Stimulated activated CD4-positive, alpha-beta T cell treated with anti-CD3 and anti-CD28 coated beads, Interleukin-4, amount 100 ng/mL, for 1 hour (primary cell): ENCODE measurements around the gene CLDND1.

Source experiments
- DNase-seq: peaks from one replicate; pipeline ENCODE4 v3.0.0-alpha.2; 2020

CLDND1 gene

GRCh38 chr3:98551236-98551635 is 28.5 kb upstream of the CLDND1 start:
- DNase-seq = no peak

DNA sequence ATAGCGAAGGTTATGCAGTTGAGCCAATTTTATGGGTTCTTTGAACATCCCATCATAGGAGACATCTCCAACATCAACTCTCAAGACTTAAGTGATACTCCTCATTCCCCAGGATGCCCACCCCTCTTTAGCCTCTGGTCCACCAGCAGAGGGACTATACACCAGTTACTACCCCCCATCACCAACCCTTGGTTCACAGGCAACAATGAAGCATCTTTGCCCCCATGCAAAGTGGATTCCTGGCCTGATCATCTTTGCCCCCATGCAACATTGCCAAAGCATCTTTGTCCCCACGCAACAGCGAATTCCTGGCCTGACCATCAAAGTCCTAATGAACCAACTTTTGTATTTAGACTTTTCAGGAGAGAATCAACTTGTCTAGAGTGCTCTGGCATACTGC is 28.1 kb upstream of the CLDND1 start:
- no peak for DNase-seq

GRCh38 chr3:98548544-98548943 is 25.8 kb upstream of the CLDND1 start:
- no peak for DNase-seq

DNA sequence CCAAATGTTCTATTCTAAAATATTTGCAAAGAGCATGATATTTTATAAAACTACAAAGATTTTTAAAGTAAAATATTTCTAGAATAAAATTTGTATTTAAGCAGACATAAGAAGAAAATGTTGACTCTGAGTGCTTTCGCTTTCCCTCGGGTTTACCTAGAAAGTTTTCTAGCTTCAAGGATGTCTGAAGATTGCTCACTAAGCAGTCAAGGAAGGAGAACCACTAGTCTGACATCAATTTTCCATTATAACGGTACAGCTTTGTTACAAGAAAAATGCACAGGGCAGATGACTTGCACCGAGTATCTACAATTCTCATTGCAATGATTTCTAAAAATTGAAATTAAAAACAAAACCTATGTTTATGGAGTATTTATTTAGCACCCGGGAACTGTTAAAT is 23.2 kb upstream of the CLDND1 start:
- DNase-seq = no peak

- DNase-seq = no peak
Measured at GRCh38 chr3:98542623-98543022, 19.9 kb upstream of the CLDND1 start.

DNA sequence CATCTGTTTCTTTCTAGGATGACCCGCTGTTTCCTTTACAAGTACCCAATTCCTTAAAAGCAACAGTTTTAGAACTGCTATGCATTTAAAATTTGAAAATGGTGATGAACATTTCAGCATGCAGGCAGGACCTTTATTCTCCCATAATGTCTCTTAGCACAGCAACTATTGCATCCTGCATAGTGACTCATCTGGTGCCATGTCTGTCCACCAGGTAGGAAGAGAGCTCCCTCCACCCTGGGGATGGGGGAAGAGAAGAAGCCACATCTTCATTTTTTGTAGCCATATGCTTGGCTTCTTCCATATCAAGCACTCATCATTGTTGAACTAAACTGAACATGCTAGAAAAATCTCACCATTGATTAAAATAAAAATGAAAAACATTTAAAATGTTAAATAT is 19.0 kb upstream of the CLDND1 start:
- DNase-seq = no peak

DNA sequence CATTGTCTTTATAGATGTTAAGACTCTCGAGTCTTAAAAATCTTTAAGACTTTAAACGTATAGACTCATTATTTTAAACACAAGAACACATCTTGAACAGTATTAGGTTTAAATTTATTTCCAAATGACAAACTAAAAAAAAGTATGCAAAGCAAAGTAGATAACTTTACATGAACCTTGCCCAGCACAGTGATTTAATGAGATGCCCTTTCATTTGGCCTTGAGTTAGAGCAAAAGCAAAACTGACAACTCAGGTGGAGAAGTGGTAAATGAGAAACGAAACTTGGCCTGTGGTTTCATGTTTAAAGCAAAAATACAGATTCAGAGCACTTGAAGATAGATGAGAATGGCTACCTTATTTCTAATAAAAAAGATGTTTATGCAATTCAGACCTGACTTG is 17.6 kb upstream of the CLDND1 start:
- DNase-seq = no peak

DNA sequence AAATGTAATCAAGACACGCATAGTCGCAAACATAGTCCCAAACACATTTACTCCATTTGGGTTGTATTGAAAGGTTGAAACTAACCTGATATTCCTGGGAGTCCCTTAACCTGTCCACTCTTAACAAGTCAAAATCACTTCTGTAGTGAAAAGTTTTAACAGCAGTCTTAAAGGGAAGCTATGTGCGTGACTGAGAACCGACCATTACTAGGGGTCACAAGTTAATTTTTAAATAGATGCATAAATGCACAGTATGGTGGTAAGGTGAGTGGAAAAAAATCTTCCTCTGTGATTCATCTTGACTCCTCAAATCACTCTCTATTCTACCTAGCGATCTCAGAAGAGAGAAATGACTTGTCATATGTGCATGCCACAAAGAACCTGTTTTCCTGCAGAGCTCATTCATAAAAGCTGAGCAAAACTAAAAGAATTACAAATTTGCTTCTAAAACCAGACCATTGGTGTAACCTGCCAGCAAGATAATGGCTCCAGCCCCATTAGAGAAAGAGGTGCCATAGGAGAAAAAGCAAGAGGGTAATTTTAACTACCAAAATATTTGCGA is 13.8 kb upstream of the CLDND1 start:
- no peak for DNase-seq

DNA sequence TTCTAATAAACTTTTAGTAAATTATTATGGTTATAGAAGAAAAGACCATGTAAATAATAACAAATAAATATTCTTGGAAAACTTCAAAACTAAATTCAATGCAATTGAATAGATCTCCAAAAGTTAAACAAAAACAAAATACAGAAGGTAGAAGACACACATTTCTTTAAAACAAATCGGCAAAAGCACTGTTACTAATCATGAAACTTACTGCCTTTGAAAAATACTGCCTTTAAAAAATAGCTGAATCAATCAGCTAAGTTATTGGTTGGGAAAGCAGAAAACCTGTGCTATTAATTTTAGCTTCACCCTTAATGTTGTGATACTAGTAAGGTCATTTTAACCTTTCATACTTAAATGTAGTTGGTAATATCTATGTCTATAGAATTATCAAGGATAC is 12.0 kb upstream of the CLDND1 start:
- DNase-seq = no peak

DNA sequence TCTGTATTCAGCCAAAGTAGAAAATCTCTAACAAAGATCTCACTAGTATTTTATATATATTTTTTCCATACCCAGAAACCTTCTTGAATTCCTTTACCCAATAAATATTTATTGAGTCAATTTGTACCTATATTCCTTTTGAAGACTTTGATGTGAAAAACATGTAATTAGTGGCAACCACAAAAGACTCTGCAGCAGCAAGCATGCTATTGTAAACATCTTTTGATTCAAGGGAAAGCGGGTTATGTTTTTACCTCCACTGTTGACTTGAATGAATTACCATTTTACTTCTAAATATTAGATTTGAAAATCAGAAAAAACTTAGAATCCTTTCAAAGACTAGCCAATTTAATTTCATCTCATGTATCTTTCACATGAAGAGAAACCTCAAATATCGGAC is 11.5 kb upstream of the CLDND1 start:
- no peak for DNase-seq

DNA sequence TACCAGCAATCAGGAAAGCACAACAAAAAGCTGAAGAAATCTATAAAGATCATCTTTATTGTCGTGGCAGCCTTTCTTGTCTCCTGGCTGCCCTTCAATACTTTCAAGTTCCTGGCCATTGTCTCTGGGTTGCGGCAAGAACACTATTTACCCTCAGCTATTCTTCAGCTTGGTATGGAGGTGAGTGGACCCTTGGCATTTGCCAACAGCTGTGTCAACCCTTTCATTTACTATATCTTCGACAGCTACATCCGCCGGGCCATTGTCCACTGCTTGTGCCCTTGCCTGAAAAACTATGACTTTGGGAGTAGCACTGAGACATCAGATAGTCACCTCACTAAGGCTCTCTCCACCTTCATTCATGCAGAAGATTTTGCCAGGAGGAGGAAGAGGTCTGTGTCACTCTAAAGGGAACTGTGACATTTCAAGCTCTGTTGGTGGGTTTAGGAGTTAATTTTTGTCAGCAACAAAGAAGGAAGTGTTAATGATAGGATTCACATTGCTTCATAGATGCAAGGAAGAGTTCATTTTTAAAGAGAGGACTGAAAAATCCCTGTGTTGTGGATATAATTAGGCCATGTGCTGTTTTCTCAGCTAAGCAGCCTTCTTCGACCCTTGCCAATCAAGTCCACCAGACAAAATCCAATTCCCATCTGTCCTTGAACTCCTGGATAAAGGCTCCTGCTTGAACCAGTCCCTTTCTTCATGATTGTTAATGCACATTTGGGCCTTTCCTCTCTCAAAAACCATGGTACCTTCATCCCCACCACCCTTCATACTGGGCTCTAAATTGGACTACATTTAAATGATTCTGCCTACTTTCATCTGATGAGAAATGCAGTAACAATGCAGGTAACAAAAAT is 10.2 kb upstream of the CLDND1 start:
- no peak for DNase-seq

- DNase-seq = no peak
Measured at GRCh38 chr3:98532275-98532637, 9.6 kb upstream of the CLDND1 start.

GRCh38 chr3:98531622-98532274 is 9.0 kb upstream of the CLDND1 start, which contains the start of gene GPR15:
TSS of gene GPR15 (plus strand) at chr3:98531978. CDS start at chr3:98532034, 56 bp downstream.
- no peak for DNase-seq

DNA sequence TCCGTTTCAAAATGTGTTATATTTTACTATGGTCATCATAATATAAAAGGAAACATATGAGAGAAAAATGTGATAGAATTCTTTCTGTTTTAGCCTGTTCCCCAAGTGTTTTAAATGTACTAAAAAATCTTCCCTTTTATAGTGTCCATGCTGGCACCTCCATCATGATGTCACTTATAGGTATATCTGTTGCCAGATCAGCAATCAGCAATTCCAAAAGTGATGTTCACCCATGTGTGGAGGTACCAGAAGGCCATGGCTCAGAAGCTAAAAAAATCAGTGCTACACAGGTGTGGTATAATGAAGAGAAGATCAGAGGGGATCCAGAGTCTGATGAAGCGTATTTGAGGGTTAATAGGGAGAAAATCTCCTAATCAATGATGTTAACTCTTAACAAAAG is 8.0 kb upstream of the CLDND1 start:
- no peak for DNase-seq

- DNase-seq = no peak
Measured at GRCh38 chr3:98529856-98530459, 7.3 kb upstream of the CLDND1 start.

DNA sequence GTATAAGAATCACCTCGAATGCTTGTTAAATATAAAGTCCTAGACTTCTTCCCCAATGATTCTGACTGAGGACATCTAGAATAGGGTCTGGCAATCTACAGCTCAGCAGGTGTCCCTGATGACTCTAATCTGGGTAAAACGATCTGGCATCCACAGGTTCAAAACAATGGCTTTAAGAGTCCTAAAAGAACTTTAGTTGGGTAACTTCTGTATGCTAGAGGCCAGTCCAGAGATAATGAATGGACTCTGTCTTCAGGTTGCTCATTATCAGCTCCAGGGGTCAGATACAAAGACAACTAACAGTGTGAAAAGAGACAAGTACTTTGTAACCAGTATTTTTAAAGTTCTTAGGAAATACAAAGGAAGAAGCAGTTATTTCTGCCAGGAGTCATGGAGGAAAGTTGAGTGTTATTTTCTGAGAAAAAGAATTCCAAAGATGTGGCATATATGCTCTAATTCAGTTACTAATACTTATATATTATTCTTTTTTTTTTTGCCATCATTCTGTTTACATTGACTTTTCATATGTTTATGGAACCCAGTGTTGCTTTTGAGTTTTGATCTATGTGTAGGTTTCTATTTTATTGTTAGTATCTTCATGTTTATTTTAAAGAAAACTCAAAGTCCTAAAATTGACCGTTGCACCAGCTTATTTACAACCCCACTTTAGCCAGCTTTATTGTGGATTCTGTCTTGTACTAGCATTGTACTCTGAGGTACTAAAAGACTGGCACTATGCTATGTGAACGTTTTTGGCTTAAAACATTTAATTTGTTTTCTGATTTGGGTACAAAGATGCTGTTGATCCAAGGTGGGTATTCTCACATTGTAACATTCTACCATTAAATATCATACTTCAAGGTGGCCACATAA is 6.0 kb upstream of the CLDND1 start:
- DNase-seq = no peak

DNA sequence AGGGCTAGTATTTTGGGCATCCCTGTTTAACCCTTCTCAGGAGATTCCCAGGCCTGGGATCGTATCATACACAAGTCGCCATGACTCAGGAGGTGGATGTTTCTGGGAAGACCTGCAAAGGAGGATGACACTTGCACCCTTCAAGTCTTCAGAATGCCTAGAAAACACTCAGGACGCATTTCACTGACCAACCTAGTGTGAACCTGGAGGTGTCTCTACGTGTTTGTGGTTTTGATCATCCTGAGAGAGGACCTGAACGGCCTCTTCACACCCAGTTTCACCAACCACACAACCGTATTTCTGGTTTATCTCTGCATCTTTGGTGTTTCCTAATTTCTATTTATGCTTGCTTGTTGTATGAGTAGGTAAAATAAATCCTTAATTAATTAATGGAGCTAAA is 2.8 kb upstream of the CLDND1 start:
- DNase-seq = no peak

GRCh38 chr3:98521897-98522543 is 682 bp downstream of the CLDND1 start:
- peak; percentile 47 for DNase-seq

GRCh38 chr3:98519351-98519750 is 3.4 kb downstream of the CLDND1 start:
- no peak for DNase-seq

GRCh38 chr3:98518816-98519215 is 3.9 kb downstream of the CLDND1 start:
- DNase-seq = no peak

DNA sequence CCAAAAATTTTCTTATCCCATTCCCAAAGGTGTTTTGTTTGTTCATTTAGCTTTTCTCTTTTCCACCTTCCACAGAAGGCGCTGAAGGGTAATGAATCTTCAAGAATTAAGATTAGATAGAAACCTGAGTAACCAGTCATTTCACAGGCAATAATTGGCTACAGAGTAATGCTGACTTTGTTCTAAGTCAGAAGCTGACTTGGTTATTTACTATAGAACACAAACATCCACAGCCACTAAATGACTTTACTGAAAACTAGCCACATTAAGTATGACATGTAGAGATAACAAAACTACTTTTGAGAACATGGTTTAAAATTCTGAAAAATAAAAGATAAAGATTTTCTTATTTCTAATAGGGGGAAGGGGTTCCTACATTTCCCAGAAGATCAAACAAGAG is 7.8 kb downstream of the CLDND1 start:
- DNase-seq = no peak

GRCh38 chr3:98513736-98514135 is 9.0 kb downstream of the CLDND1 start:
- no peak for DNase-seq
